MM.1S (cell line): ENCODE data around the gene PGPEP1.

Experiments
- CTCF ChIP-seq: fragments of 300-600 bp; sonication (generic); IDR thresholded peaks from 2 replicates; pipeline ENCODE4 v1.5.1; 2016; ENCODE audit warnings: antibody characterized with exemption, low read length, mixed read lengths
- EZH2phosphoT487 ChIP-seq: fragments of 300-600 bp; sonication (generic); IDR thresholded peaks from 2 replicates; pipeline ENCODE4 v1.6.1; 2018; ENCODE audit warnings: antibody characterized with exemption, low read length

GRCh38 chr19:18326772-18327171 is 13.6 kb upstream of the PGPEP1 start:
- no peak for TF ChIP-seq CTCF
- TF ChIP-seq EZH2phosphoT487, result no peak
